HG03139 (cell line): ENCODE results near the gene MAPK8IP1.

ENCODE experiments used
- ATAC-seq: cut with Tn5 transposase; IDR thresholded peaks from one replicate; pipeline ENCODE4 v1.9.1; 2021; ENCODE audit not compliant: unreplicated experiment

The MAPK8IP1 gene

DNA sequence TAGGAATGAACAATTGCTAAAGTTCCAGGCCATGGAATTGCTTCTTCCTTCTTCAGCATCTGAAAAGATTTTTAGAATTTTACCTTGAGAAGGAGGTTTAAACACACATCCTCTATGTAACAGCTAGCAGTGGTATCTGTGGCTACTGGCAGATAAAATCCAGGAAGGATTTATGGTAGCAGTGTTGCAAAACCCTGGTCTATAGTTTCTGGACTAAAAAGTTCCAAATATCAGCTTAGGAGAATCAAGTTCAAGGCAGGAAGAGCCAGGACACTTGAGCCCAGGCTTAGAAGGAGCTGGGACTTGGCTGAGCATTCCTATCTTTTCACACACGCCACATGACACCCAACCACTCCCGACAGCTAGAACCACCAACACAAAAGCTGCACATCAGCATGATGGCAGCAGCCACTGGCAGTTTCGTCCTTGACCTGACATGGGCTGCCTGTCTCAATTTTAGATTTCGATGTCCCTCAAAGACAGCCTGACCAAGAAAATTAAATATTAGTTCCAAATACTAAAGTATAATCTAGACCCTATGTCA, 51.1 kb downstream of the MAPK8IP1 start:
- no peak for ATAC-seq

DNA sequence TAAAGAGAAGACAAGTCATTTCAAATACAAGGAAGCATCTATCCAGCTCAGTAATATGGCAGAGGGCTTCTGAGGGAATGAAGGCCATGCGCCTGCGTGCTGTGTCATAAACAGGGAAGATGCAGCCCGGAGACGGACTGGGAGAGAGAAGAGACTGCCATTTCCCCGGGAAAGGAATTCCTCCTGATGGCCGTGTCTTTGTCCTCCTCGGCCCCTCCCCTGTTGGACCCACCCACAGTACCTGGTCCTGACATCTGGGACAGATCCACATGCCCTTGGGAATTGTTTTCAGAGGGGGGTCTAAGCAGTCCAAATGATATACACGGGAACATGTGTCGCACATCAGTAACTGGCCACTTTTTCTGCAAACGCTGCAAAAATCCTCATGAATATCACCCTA, 52.5 kb downstream of the MAPK8IP1 start:
- no peak for ATAC-seq

DNA sequence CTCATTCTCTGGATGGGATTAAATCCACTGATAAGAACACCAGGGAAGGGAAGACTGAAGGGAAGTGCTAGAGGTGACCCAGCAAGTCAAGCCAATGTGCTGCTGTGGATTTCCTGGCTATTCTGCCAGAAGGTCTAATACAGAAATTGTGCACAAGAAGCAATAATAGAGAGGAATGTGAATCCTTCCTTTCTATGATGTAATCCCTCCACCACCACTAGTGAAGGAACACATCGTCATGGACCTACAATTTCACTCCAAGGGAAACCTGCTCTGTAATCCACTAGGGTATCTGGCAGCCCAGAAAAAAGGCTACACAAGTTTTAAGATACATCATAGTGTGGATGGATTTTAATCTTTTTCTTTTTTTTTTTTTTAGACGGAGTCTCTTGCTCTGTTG, 54.4 kb downstream of the MAPK8IP1 start:
- ATAC-seq, result no peak

DNA sequence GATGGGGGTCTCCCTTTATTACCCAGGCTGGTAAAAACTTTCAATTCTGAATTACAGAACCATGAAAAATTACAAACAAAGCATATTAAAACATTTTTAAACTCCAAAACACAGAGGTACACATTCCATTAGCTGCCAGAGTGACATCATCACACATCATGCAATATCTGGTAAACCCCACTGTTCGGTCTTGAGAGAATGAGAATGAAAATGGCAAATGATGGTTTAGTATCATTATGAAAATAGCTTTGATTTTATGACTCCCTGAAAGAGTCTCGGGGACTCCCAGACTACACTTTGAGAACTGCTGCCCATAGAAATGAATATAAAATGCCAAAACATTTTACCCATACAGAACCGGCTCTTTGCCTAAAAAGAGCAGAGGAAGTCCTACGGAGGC, 55.8 kb downstream of the MAPK8IP1 start:
- ATAC-seq, result no peak

DNA sequence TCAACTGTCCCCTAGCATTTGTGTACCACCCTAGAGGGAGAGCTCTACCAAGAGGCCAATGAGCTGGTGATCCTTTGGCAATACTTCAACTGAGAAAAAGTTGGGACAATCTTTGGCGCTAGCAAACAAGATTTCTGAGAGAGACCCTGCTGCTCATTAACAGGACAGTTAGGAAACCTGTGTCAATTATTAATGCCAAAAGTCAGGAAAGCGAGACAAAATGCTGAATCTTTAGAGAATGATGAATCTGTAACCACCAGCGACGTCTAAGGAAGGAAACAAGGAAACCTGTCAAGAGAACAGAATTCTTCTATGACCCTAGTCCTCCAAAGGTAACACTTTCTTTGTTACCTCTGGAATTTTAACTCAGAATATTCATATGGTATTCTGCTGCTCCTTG, 56.9 kb downstream of the MAPK8IP1 start:
- ATAC-seq, result no peak

DNA sequence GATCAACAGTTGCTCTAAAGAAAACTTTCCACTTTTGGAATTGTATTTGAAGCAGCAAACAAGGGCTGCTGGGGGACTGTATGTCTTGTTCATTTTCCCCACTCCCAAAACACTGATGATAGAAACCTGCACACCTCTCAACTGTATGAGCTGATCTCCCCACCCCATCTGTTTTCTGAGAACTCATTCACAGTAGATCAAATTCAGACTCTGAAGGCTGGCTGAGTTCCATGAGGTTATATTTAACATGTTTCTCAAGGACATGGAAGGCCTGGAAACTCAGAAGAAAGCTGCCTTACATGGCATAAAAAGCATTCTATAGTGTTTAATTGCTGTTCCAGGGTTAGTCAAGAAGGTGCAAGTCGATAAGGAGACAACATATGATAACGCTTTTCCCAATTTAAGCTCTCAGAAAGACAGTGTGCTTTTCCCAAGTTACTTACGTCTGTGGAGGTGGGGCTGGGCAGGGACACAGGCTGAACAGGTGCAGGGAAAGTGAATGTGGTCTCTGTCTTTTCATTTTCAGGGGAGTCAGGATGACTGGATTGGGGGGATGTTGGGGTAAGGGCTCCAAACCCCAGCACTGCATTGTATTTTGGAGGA, 60.0 kb downstream of the MAPK8IP1 start:
- ATAC-seq, result no peak

DNA sequence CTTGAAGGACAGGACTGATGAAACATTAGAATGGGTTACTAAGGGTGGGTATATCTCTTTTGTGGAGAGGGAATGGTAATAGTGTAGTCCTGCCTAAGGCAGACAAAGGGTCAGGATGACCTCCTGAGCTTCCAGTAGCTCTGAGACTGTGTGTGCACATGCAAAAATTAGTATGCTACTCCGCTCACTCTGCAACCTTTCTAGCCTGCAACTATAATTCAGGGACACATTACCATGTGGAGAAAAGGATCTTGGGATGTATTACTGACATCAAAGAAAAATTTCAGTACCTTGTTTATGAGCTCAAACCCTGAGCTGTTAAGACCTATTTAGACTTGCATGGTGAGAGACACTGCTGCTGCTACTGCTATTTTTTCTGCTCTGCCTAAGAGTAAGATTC, 62.4 kb downstream of the MAPK8IP1 start:
- ATAC-seq, result no peak

DNA sequence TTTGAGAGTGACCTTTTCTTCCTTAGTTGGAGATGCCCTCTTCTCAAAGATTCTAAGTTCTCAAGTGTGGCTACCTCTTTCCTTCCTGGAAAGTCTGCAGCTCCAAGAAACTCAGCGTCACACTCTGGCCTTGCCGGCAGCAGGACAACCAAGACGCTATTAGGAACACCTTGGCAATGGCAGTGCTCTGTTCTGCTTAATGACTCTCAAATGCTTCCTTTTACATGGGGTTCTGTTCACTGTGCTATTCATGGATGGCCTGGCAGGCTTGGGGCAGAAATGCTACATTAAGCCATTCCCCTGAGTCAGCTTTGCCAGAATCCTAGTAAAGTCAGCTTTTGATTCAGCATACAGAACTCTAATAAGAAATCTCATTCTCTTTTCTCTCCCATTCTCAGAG, 62.9 kb downstream of the MAPK8IP1 start:
- no peak for ATAC-seq

DNA sequence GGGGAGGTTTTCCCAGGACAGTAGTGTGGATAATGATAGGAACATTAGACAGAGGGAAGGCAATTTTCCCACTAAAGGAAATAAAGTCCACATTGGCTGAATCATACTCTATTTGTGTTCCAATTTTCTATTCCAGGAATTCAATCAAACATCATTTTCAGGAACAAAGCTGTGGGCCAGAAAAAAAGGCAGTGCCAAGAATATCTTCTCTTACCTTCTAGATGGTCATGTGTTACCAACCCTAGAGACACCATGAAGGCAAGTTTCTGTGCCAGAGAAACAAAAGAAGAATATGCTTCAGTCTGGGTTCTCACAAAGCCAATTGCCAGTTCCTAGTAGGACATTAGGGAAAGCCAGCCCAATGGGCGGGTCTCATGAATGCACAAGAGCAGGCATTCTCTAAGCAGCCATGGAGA, 64.5 kb downstream of the MAPK8IP1 start:
- ATAC-seq, result no peak
